Gastroesophageal sphincter (tissue), 3 donors: ENCODE results near the gene ZNF507.

ENCODE experiments used
- CTCF ChIP-seq, 4 experiments: fragments of 200-600 bp in 2 of 4; fragments of 450-650 bp in 2 of 4; sonication (generic) in 1 of 4; IDR thresholded peaks; one replicate each; pipeline ENCODE4 v1.5.1; 2017 to 2019; ENCODE audit warnings: antibody characterized with exemption in 4 of 4, mild to moderate bottlenecking in 2 of 4, moderate library complexity in 2 of 4
- EP300 ChIP-seq: sonication (generic); formaldehyde crosslinking; IDR thresholded peaks from one replicate; pipeline ENCODE4 v1.6.1; 2017; ENCODE audit warnings: antibody characterized with exemption, mild to moderate bottlenecking
- POLR2AphosphoS5 ChIP-seq: sonication (generic); formaldehyde crosslinking; IDR thresholded peaks from one replicate; pipeline ENCODE4 v1.6.1; 2017; ENCODE audit warnings: antibody characterized with exemption

- no peak for TF ChIP-seq CTCF (IDR thresholded peaks at IDR 0.05)
- TF ChIP-seq EP300, result no peak
- no peak for TF ChIP-seq POLR2AphosphoS5
Measured at GRCh38 chr19:32437096-32437495, 91.7 kb downstream of the ZNF507 start.
